GM21515 (cell line): Measurements from ENCODE around the gene EOLA1.
A peak's percentile ranks its signal among the peaks of the same experiment; 100 is the strongest.
"Not testable (repeated sequence)": the region's sequence is repeated elsewhere in the genome, so short reads cannot be mapped to it uniquely, and the experiment has no call there.

Experiments used
- ATAC-seq: cut with Tn5 transposase; IDR thresholded peaks from one replicate; pipeline ENCODE4 v1.9.1; 2021; ENCODE audit not compliant: unreplicated experiment

Gene EOLA1

GRCh38 chrX:149541521-149542047, 772 bp downstream of the EOLA1 start:
- no peak for ATAC-seq

GRCh38 chrX:149545545-149546543, 5.0 kb downstream of the EOLA1 start:
- ATAC-seq: not testable (repeated sequence)

- not testable (repeated sequence) for ATAC-seq
Observed at GRCh38 chrX:149546962-149547361, 6.2 kb downstream of the EOLA1 start.

- not testable (repeated sequence) for ATAC-seq
Observed at GRCh38 chrX:149547782-149548181, 7.0 kb downstream of the EOLA1 start.

GRCh38 chrX:149549701-149550100, 8.9 kb downstream of the EOLA1 start, which contains the start of gene HSFX3:
HSFX3 (minus strand) TSS chrX:149549924; CDS start chrX:149549852, 72 bp downstream.
- not testable (repeated sequence) for ATAC-seq

GRCh38 chrX:149550454-149550853, 9.6 kb downstream of the EOLA1 start:
- not testable (repeated sequence) for ATAC-seq

- not testable (repeated sequence) for ATAC-seq
Observed at GRCh38 chrX:149551245-149551938, 10.6 kb downstream of the EOLA1 start.

GRCh38 chrX:149551939-149552248, 11.1 kb downstream of the EOLA1 start:
- ATAC-seq: not testable (repeated sequence)

GRCh38 chrX:149555251-149555650, 14.4 kb downstream of the EOLA1 start:
- not testable (repeated sequence) for ATAC-seq

- no peak for ATAC-seq
Observed at GRCh38 chrX:149563359-149563758, 22.5 kb downstream of the EOLA1 start.

GRCh38 chrX:149567621-149568417, 27.0 kb downstream of the EOLA1 start:
- no peak for ATAC-seq

- ATAC-seq: no peak
Observed at GRCh38 chrX:149568701-149569296, 28.0 kb downstream of the EOLA1 start.

GRCh38 chrX:149569770-149570169, 29.0 kb downstream of the EOLA1 start:
- no peak for ATAC-seq

- no peak for ATAC-seq
Observed at GRCh38 chrX:149570668-149571067, 29.9 kb downstream of the EOLA1 start.

- no peak for ATAC-seq
Observed at GRCh38 chrX:149571770-149572169, 31.0 kb downstream of the EOLA1 start.

- ATAC-seq: no peak
Observed at GRCh38 chrX:149572743-149573142, 31.9 kb downstream of the EOLA1 start.

GRCh38 chrX:149573456-149573855, 32.6 kb downstream of the EOLA1 start:
- peak; percentile 100 for ATAC-seq

- ATAC-seq: not testable (repeated sequence)
Observed at GRCh38 chrX:149585631-149586030, 44.8 kb downstream of the EOLA1 start.

- not testable (repeated sequence) for ATAC-seq
Observed at GRCh38 chrX:149587359-149587758, 46.5 kb downstream of the EOLA1 start, which contains the start of gene MAGEA9B. MAGEA9B (minus strand) TSS chrX:149587459; CDS start chrX:149583179, 4,280 bp downstream.

GRCh38 chrX:149590993-149591392, 50.2 kb downstream of the EOLA1 start:
- not testable (repeated sequence) for ATAC-seq
